HepG2 (cell line): Measurements from ENCODE around the gene TM2D3. TPM values are rescaled to one million over a fixed set of nuclear protein-coding genes. Genes with fewer than 3 reads are reported as not detected.

Experiments
- ATAC-seq: fragments of 200-7000 bp; cut with Tn5 transposase; 3 replicates; pipeline ENCODE4 v1.9.1; 2020; ENCODE audit warnings: mild to moderate bottlenecking, moderate library complexity
- BruUV-seq: library from RNA; stranded (reverse); fragments of 400-500 nt; replicated peaks from 2 replicates; lab custom pipeline; 2021; lab: Mats Ljungman, UMichigan
- CTCF ChIA-PET: fragments of 300-600 bp; formaldehyde crosslinking; extraction: SDS; loops from one replicate; lab custom pipeline; 2021; ENCODE audit warnings: low total read pairs, inconsistent platforms, low intra/inter-chr PET ratio; lab: Yijun Ruan, JAX
- POLR2A ChIA-PET: fragments of 350-600 bp; sonication (Branson Sonifier 250); formaldehyde crosslinking; loops from one replicate; lab custom pipeline; 2020; ENCODE audit warnings: antibody characterized with exemption, inconsistent platforms; lab: Yijun Ruan, JAX
- DNase-seq: peaks from one replicate; pipeline ENCODE4 v3.0.0-alpha.2; 2015; ENCODE audit warnings: low spot score
- FAIRE-seq: peaks from 3 replicates; lab custom pipeline; 2011; peaks lifted over from hg19 to GRCh38; lab: Jason Lieb, UNC
- H2AFZ ChIP-seq: one replicate; pipeline ENCODE4 v1.6.1; 2011; ENCODE audit warnings: low read length, inconsistent platforms
- H3K27ac ChIP-seq: fragments of 300-600 bp; 3 replicates; pipeline ENCODE4 v1.8.0; 2011; ENCODE audit warnings: mixed run types, mild to moderate bottlenecking, mixed read lengths, low read length, inconsistent platforms; ENCODE audit not compliant: insufficient read depth; ENCODE audit errors: extremely low read length
- H3K27me3 ChIP-seq, 2 experiments: fragments of 200-600 bp in 1 of 2; 2 replicates in 1 of 2; 3 replicates in 1 of 2; pipeline versions ENCODE4 v1.6.0 to v1.8.0; 2011; ENCODE audit warnings: low read length in 2 of 2, mild to moderate bottlenecking in 2 of 2, moderate library complexity in 2 of 2, inconsistent platforms in 1 of 2; ENCODE audit not compliant: insufficient read depth in 2 of 2, control insufficient read depth in 1 of 2
- H3K36me3 ChIP-seq, 2 experiments: fragments of 200-600 bp in 1 of 2; replicated peaks in 1 of 2; 2 replicates in 1 of 2; 3 replicates in 1 of 2; pipeline versions ENCODE4 v1.5.1 to v1.8.0; 2011; ENCODE audit warnings: low read length in 2 of 2, inconsistent platforms in 1 of 2; ENCODE audit not compliant: insufficient read depth in 2 of 2, control insufficient read depth in 1 of 2
- H3K4me1 ChIP-seq: 2 replicates; pipeline ENCODE4 v1.5.1; 2012; ENCODE audit warnings: low read length, inconsistent platforms; ENCODE audit not compliant: insufficient read depth
- H3K4me2 ChIP-seq: 2 replicates; pipeline ENCODE4 v1.6.0; 2011; ENCODE audit warnings: low read depth, low read length, inconsistent platforms
- H3K4me3 ChIP-seq, 3 experiments: fragments of 200-600 bp in 1 of 3; sonication (generic), shearing (Covaris generic) in 1 of 3; replicated peaks in 1 of 3; 2 replicates each; pipeline ENCODE4 v1.5.1; 2011 to 2016; ENCODE audit warnings: low read length in 3 of 3, inconsistent platforms in 2 of 3, low read depth in 2 of 3, mild to moderate bottlenecking in 2 of 3, control low read depth in 1 of 3, mixed read lengths in 1 of 3; ENCODE audit not compliant: insufficient read depth in 1 of 3
- H3K79me2 ChIP-seq: one replicate; pipeline ENCODE4 v1.6.1; 2011; ENCODE audit warnings: low read length, inconsistent platforms; ENCODE audit not compliant: insufficient read depth
- H3K9ac ChIP-seq: 2 replicates; pipeline ENCODE4 v1.6.0; 2011; ENCODE audit warnings: mild to moderate bottlenecking, low read depth, low read length, inconsistent platforms; ENCODE audit not compliant: insufficient read depth
- H3K9me3 ChIP-seq: 2 replicates; pipeline ENCODE4 v1.5.1; 2012; ENCODE audit warnings: mild to moderate bottlenecking, low read length
- H4K20me1 ChIP-seq: 2 replicates; pipeline ENCODE4 v1.6.0; 2011; ENCODE audit warnings: inconsistent platforms, mild to moderate bottlenecking, low read length, moderate library complexity; ENCODE audit not compliant: insufficient read depth
- CREM ChIP-seq, 2 experiments: sonication (generic) in 1 of 2; formaldehyde crosslinking in 1 of 2; IDR thresholded peaks; 2 replicates each; pipeline versions ENCODE4 v1.4.0 to v1.6.1; 2016 to 2020; ENCODE audit warnings: antibody characterized with exemption in 1 of 2, mild to moderate bottlenecking in 1 of 2, missing genetic modification reagents in 1 of 2
- EED ChIP-seq: sonication (generic); formaldehyde crosslinking; IDR thresholded peaks from 2 replicates; pipeline ENCODE4 v1.5.0; 2020; ENCODE audit warnings: mild to moderate bottlenecking, missing genetic modification reagents
- HDAC1 ChIP-seq: sonication (generic); formaldehyde crosslinking; IDR thresholded peaks from 2 replicates; pipeline ENCODE4 v1.5.1; 2020; ENCODE audit warnings: mild to moderate bottlenecking, missing genetic modification reagents
- HMG20B ChIP-seq: conservative IDR thresholded peaks from 2 replicates; pipeline ENCODE4 v1.6.1; 2016; ENCODE audit warnings: missing genetic modification reagents, missing compliant biosample characterization
- NRL ChIP-seq: sonication (generic); formaldehyde crosslinking; IDR thresholded peaks from 2 replicates; pipeline ENCODE4 v1.5.0; 2020; ENCODE audit warnings: missing genetic modification reagents, mild to moderate bottlenecking, moderate library complexity, borderline replicate concordance
- REL ChIP-seq: sonication (generic); formaldehyde crosslinking; conservative IDR thresholded peaks from 2 replicates; pipeline ENCODE4 v1.8.0; 2022; ENCODE audit warnings: mild to moderate bottlenecking, missing genetic modification reagents, moderate library complexity
- TSC22D2 ChIP-seq: sonication (generic); formaldehyde crosslinking; IDR thresholded peaks from 2 replicates; pipeline ENCODE4 v1.5.1; 2020; ENCODE audit warnings: missing genetic modification reagents, mild to moderate bottlenecking, borderline replicate concordance
- ZBTB38 ChIP-seq: sonication (generic); formaldehyde crosslinking; IDR thresholded peaks from 2 replicates; pipeline ENCODE4 v1.5.1; 2020; ENCODE audit warnings: mild to moderate bottlenecking, missing genetic modification reagents
- ZNF24 ChIP-seq: fragments of 450-650 bp; IDR thresholded peaks from 2 replicates; pipeline ENCODE4 v1.6.1; 2017; ENCODE audit warnings: antibody characterized with exemption, mild to moderate bottlenecking
- ZNF451 ChIP-seq: sonication (generic); formaldehyde crosslinking; IDR thresholded peaks from 2 replicates; pipeline ENCODE4 v1.5.0; 2020; ENCODE audit warnings: mild to moderate bottlenecking, missing genetic modification reagents
- ZNF549 ChIP-seq: sonication (generic); formaldehyde crosslinking; IDR thresholded peaks from 2 replicates; pipeline ENCODE4 v1.5.0; 2020; ENCODE audit warnings: missing genetic modification reagents
- ZNF678 ChIP-seq: sonication (generic); formaldehyde crosslinking; IDR thresholded peaks from 2 replicates; pipeline ENCODE4 v1.4.0; 2020; ENCODE audit warnings: mild to moderate bottlenecking, missing genetic modification reagents
- ZNF790 ChIP-seq: sonication (generic); formaldehyde crosslinking; IDR thresholded peaks from 2 replicates; pipeline ENCODE4 v1.8.0; 2022; ENCODE audit warnings: missing genetic modification reagents, mild to moderate bottlenecking, borderline replicate concordance
- ZNF850 ChIP-seq: sonication (generic); formaldehyde crosslinking; conservative IDR thresholded peaks from 2 replicates; pipeline ENCODE4 v1.9.0; 2021; ENCODE audit warnings: mild to moderate bottlenecking, missing genetic modification reagents
- WGBS: methylation state at CpG from one replicate; pipeline ENCODE4 v1.1.6; 2017; ENCODE audit warnings: low lambda C conversion rate; 5-methylcytosine and 5-hydroxymethylcytosine counted together
- in situ Hi-C: cut with HindIII; loops from 2 replicates; pipeline ENCODE4 v1.10.0; 2017; ENCODE audit warnings: low pct_unique_long_range_greater_than_20kb; ENCODE audit not compliant: extremely low pct_ligation_motif_present
- intact Hi-C: fragments of 100-400 bp; cut with micrococcal nuclease; formaldehyde crosslinking; loops from one replicate; pipeline ENCODE4 v1.10.0; 2022; ENCODE audit not compliant: unreplicated experiment
- polyA plus RNA-seq, 8 experiments: library from polyadenylated mRNA; depleted of rRNA in 3 of 8; stranded (reverse) in 7 of 8; unstranded in 1 of 8; fragments of >200 nt; fragmentation: Illumina TruSeq in 4 of 8; extraction: Trizol in 4 of 8; gene quantifications; 2 replicates each; pipeline versions ENCODE4 v1.2.1 to v1.2.3, GENCODE V29; 2011 to 2016; ENCODE audit warnings: low read depth in 4 of 8, missing spikeins in 1 of 8, mixed read lengths in 1 of 8; ENCODE audit not compliant: insufficient read depth in 1 of 8
- total RNA-seq, 5 experiments: library from RNA; depleted of rRNA; stranded (reverse); fragments of >200 nt; fragmentation: Illumina TruSeq; extraction: Trizol; gene quantifications; 2 replicates each; pipeline ENCODE4 v1.2.3, GENCODE V29; 2016; ENCODE audit warnings: low read depth in 1 of 5
- TF ChIP-seq, protein P1 (sequence below), 2 experiments: sonication (generic) in 1 of 2; formaldehyde crosslinking in 1 of 2; IDR thresholded peaks; 2 replicates each; pipeline versions ENCODE4 v1.5.1 to v1.6.1; 2011 to 2020; ENCODE audit warnings: borderline replicate concordance in 1 of 2, low read depth in 1 of 2, low read length in 1 of 2, mild to moderate bottlenecking in 1 of 2, missing genetic modification reagents in 1 of 2, moderate library complexity in 1 of 2

TM2D3 gene
- total and polyA plus RNA-seq, 2 of the 13 experiments (the other 11 are each of a cell fraction or from before 2014, with no cell fraction given), result 31.1 to 72.7 TPM

DNA sequence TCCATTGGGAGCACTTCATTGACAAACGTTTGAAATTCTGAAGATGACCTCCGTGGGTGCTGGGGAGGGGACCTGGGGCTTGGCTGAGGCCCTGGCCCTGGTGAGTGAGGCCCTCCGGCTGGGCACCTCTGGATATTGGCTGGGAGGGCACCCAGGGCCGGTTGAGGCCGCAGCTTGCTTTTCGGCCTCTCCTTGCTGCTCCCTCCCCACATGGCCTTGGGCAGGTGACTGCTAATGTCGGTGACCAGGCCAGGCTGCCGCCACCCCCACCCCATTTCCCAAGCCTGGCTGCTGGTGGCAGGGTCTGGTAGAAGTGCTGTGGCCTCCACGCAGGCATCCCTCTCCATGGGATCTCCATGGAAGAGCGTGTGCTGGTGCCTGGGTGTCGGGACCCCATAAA is 39.5 kb downstream of the TM2D3 start:
- peaks cover 76% of the 10 kb centered on the region for H3K4me1 ChIP-seq
- FAIRE-seq (no peak), DNase-seq (no peak), ATAC-seq (no peak)
- H3K9ac ChIP-seq, result peak overlapping the region; percentile 20; the same call in 1 of the 2 replicates
- intact Hi-C loops (no loop called here), in situ Hi-C loops (no loop called here)
- peak overlapping the region; percentile 37 for H3K27ac ChIP-seq
- BruUV-seq, result no TSS peak
- ChIA-PET CTCF (no interaction called here), POLR2A (no interaction called here)
- no peaks in the 10 kb centered on the region for H3K9me3 ChIP-seq
- TF ChIP-seq ZNF549 (CRISPR knock-in tag) (no peak), REL (CRISPR knock-in tag) (no peak), ZNF24 (no peak), HMG20B (CRISPR knock-in tag) (no peak), NRL (CRISPR knock-in tag) (no peak), ZNF678 (CRISPR knock-in tag) (no peak), ZNF790 (CRISPR knock-in tag) (0 out of 2 replicates have a peak, but pooled peaks have one; percentile 11), HDAC1 (CRISPR knock-in tag) (no peak), TSC22D2 (no peak), ZBTB38 (CRISPR knock-in tag) (peak; percentile 53; the same call in 1 of the 2 replicates), EED (CRISPR knock-in tag) (no peak), ZNF850 (no peak), ZNF451 (CRISPR knock-in tag) (0 out of 2 replicates have a peak, but pooled peaks have one; percentile 16), CREM (IDR thresholded peaks at IDR 0.05) (no peak), CREM (CRISPR knock-in tag; IDR thresholded peaks at IDR 0.05) (no peak)
- TF ChIP-seq, protein P1, sequence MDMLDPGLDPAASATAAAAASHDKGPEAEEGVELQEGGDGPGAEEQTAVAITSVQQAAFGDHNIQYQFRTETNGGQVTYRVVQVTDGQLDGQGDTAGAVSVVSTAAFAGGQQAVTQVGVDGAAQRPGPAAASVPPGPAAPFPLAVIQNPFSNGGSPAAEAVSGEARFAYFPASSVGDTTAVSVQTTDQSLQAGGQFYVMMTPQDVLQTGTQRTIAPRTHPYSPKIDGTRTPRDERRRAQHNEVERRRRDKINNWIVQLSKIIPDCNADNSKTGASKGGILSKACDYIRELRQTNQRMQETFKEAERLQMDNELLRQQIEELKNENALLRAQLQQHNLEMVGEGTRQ (IDR thresholded peaks at IDR 0.05; ENCODE audit: low read depth, low read length), result no peak
- TF ChIP-seq, protein P1 (CRISPR knock-in tag; IDR thresholded peaks at IDR 0.05; ENCODE audit: borderline replicate concordance), result no peak
- peaks cover 5% of the 10 kb centered on the region for H3K79me2 ChIP-seq
- H3K36me3 ChIP-seq, result no peaks in the 10 kb centered on the region; a peak in 1 of 5 replicates
- no peaks in the 10 kb centered on the region for H3K27me3 ChIP-seq
- peak overlapping the region; percentile 65 for H3K4me2 ChIP-seq
- 96% methylated on average over 8 of the region's 11 CpGs for WGBS
- H3K4me3 ChIP-seq, result peak overlapping the region; percentile 31 to 46 (median 40); a peak in 2 of 6 replicates
- H4K20me1 ChIP-seq, result no peaks in the 10 kb centered on the region
- no peak overlapping the region for H2AFZ ChIP-seq
